ENCODE data around the gene CAMTA1.

Gene CAMTA1

DNA sequence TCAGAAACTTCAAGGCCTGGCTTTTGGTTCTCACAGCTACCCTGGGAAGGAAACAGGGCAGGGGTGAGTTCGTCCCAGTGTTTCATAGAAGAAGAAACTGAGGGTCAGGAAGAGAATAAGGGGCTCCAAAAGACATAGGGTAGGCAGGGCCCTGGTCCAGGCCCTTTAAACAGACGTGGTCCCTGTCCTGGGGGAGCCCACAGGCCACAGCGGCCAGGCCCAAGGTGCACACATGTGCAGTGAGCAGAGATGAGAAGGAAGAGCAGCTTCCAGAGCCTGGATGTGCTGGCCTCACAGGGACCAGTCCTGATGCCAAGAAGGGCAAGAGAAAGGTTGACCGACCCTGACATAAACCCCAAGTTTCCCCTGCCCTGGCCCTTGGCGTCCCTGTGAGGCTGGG, 690.4 kb downstream of the CAMTA1 start:
- no peak for DNase-seq (ENCODE audit: low spot score)

- DNase-seq (ENCODE audit: low spot score), result no peak
These were observed 691.1 kb downstream of the CAMTA1 start for GRCh38 chr1:7476402-7476801.

GRCh38 chr1:7476861-7477547, 691.8 kb downstream of the CAMTA1 start:
- DNase-seq (ENCODE audit: low spot score), result no peak

DNA sequence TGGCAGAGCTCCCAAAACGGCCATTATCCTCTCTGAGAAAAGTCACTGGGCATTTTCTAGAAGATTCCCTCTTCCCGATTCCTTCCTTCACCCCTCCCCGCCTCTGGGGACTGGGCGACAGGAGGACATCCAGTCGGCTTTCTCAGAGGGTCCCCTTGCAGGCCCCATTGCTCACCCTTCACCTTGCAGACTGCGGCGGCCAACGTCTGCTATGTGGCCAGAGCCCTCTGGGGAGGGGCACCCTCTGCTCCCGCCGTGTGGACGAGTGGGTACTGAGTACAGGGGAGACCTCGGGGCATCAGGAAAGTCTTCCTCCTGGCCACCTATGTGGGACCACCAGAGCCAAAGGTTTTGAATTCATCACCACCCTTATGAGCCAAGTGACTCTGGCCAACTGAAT, 692.3 kb downstream of the CAMTA1 start:
- DNase-seq (ENCODE audit: low spot score), result no peak

DNA sequence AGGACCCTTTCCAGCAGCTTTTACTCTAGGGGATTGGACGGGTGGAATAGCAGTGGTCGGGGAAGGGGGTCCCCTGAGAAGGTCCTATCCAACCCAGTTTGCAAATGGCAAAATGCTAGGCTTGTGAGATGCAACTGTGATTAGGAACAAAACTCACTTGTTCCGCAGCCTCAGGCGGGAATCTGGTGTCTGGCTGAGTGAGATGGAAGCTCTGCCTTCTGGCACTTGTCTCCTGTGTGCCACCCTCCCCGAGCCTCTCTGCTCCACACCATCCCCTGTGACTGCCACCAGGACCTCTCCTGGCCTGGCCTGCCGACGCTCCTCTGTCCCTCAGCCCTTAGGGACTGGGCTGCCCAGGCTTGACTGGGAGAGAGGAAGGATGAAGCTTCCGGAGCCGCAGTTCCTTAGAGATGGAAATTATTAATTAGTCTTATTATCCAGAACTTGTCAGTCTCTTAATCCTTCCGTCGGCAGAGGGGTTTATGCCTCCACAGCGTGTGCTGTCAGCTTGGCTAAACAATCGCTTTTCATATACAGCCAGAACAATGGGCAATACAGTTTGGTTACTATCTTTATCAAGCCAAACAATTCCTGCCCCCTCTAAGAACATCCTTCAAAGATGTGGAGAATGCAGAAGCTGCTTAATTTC, 693.0 kb downstream of the CAMTA1 start:
- peak; percentile 56 for DNase-seq (ENCODE audit: low spot score)

DNA sequence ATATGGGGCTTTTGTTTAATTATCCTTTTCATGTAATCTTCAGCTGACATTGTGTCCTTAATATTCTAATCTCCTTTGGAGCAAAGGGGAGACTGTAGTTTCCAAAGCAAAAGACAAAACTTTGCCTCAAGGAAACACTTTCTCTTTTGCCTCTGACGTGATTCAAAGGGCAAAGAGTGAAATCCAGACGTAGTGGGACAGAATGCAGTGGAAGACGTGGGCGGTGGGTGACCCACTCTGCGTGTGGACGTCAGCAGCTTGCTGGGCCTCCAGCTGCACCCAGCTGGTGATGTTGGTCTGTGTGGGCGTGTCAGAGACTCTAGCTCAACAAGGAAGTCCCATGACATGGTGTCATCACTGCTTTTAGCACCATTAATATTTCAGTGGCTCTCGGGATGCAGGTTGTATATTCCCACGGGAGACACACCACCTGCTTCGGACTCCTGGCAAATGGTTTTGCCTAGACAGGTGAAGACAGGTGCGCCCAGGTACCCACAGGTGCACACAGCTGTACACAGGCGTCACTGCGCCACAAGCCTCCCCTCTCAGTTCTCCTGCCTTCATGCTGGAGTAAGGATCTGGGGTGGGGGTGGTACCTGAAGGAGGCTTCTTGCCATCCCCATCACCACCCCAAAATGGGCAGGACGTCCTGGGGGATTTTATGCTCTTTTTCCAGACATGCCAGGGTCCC, 693.7 kb downstream of the CAMTA1 start:
- DNase-seq (ENCODE audit: low spot score), result no peak

- DNase-seq (ENCODE audit: low spot score), result no peak
These were observed 694.3 kb downstream of the CAMTA1 start for GRCh38 chr1:7479571-7479970.

DNA sequence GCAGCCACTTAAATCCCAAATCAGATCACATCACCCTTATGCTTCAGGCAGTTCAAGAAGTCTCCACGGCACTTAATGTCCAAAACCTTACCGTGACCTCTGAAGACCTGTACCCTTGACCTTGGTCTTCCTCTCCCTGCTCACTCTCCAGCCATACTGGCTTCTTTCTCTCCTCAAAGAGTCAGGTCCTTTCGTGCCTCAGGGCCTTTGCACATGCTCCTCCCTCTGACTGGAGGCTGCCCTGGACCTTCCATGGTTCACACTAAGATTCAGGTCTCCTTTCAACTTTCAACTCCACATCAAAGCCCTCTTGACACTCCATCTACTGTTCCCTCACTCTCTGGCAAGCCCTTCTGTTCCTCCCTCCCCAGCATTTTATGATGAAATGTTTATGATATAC, 695.9 kb downstream of the CAMTA1 start:
- DNase-seq (ENCODE audit: low spot score), result no peak

DNA sequence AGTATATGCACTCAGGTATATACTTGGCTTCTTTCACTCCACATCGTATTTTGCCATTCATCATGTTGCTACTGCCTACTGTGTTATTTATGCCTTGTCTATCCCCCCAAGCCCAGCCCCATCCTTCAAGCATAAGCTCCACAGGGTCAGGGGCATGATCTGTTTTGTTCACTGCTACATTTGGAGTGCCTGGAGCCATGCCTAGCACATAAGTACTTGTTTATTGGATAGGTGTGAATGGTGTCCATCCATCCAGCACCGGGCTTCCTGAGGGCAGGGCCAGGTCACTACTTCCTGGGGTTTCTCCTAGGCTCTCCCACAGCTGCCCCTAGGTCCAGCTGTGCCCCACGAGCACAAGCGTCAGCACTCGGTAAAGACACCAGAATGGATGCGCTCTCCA, 696.8 kb downstream of the CAMTA1 start:
- DNase-seq (ENCODE audit: low spot score), result no peak

DNA sequence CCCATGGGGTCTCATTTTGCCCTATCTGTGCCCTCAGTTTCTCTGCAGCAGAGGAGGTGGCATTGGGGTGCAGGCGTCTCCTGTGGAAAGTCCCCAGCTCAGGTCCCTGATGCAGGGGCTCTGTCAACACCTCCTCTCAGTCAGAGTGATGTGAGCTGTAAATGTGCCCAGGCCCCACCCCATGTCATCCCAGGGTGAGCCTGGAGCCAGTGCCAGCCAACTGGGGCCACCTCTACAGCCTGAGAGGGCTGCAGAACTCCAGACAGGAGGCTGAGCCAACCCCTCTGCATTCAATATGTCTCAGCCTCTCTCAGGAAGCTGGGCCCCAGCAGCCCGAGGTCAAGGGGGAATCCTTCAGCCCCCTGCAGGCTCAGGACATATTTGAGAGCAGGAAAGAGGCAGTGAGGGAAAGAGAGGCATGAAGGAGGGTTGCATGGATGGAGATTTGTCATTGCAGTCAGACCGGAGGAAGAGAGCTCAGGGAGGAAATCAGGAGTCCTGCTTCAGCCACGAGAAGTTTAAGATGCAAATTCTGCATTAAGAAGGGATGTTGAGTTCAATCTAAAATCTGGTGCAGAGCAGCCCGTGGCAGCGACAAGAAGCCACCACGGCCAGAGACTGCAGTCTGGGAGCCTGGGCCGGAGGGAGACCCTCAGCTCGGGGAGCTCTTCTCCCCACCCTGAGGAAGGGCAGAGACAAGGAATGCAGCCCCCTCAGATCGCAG, 697.7 kb downstream of the CAMTA1 start:
- no peak for DNase-seq (ENCODE audit: low spot score)

DNA sequence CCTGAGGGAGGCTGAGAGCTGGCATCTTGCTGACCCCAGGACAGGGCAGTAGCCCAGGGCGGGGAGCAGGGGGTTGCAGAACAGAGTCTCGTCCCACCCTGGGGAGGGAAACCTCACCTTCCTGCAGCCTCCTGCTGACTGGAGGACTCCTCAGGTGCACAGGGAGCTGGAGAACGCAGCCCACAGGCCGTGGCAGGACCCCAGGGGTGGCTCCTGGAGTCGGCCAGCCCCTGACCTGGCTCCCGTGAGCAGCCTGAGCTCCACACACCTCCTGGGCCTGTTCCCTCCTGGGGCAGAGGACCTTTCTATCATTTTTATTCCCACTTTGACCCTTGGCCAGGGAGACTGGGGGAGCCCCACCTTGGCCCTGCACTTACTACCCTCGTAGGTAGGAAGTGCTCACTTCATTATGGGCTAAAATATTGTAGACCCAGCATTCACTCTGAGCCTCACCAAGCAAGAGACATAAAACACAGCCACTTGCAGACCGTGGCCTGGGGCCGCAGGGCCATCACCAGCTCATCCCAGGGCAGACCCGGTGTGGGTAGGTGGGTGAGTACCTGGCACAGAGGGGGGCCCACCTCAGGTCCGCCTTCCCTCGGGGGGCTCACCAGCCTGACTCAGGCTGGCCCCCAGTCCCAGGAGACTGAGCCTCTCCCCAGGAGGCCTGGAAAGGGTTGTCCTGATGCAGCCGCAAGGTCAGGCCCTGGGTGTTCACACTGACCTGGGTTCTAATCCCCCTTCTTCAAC, 698.6 kb downstream of the CAMTA1 start:
- no peak for DNase-seq (ENCODE audit: low spot score)

DNA sequence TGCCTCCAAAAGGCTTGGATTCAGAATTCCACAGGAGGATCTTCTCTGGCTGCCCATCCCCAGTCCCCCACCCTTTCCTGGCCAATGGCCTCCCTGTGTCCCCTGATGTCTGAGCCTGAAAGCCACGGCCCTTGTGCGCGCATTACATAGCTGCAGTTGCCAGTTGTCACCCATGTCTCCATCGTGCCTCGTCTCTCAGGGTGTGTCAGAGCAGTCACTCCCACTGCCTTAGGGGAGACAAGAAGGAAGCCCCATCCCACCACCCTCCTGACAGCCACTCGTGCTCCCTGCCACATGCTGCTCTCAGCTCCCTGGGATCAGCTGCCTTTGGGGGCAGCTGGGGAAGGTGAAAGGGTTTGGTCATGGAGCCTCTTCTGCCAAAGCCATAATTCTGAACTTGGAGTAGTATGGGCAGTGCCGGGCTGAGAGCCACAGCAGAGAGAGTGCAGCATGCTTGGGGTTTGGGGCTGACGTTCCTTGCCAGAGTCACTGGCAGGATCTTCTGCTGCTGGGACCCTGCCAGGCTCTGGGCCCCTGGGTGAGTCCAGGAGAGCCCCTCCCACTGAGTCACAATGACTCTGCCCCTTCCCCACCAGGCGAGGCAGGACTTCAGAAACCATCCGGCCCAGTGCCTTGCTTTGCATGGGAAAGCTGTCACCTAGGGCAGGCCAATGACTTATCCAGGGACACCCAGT, 700.0 kb downstream of the CAMTA1 start:
- DNase-seq (ENCODE audit: low spot score), result no peak

DNA sequence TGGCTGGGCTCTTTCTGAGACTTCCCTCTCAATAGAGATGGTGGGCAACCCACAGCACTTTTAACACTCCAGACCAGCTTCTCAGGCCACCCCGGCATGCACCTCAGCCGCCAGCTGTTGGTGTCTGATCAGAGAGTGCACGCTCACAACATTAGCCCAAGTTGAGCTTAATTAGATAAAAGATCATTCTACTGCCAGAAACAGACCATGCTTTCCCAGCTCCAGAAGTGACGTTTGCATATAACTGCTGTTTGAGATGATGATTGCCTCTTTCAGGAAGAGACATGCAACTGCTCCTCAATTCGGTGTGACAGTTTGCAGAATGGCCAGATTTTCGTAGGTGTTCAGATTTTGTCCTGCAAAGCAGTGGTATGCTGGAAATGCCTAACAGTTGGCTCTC, 700.6 kb downstream of the CAMTA1 start:
- no peak for DNase-seq (ENCODE audit: low spot score)

- DNase-seq (ENCODE audit: low spot score), result no peak
These were observed 702.7 kb downstream of the CAMTA1 start for GRCh38 chr1:7487766-7488474.

GRCh38 chr1:7488475-7488842, 703.2 kb downstream of the CAMTA1 start:
- no peak for DNase-seq (ENCODE audit: low spot score)

GRCh38 chr1:7489586-7489985, 704.3 kb downstream of the CAMTA1 start:
- no peak for DNase-seq (ENCODE audit: low spot score)

GRCh38 chr1:7490576-7490975, 705.3 kb downstream of the CAMTA1 start:
- DNase-seq (ENCODE audit: low spot score), result no peak

DNA sequence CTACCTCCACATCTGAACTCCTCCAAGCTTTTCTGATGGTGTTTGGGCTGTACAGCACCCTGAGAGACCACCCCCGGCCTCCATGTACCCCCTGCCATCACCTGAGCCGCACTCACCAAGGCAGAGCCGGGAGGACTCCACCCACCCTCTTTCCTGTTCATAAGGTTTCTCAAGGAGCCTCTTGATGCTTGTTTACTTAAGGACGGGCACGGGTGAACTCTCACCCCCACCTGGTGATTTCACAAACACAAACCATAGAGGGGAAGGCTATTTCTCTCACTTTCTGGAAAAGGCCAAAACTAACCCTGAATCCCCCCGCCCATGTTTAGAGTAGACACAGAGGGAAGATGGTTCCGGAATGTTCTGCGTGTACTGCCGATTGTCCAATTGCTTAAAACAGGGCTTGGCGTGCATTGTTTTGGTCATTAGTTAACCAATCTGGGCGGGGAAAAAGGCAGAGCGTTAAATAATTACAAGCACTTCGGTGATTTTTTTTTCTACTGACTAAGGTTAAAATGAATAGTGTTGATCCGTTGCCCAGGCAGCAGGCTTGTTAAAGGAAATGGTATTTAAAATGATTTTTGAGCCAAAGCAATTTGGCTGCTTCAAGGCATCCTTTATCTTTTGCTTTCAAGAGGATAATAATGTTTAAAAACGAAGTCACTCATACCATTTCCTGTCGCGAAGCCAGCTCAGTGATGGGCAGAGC, 706.0 kb downstream of the CAMTA1 start:
- no peak for DNase-seq (ENCODE audit: low spot score)

GRCh38 chr1:7491818-7492173, 706.5 kb downstream of the CAMTA1 start:
- DNase-seq (ENCODE audit: low spot score), result no peak

GRCh38 chr1:7493711-7494454, 708.6 kb downstream of the CAMTA1 start:
- no peak for DNase-seq (ENCODE audit: low spot score)
